ENCODE data around the gene GFY.

Gene GFY

GRCh38 chr19:49474542-49474924 is 49.3 kb downstream of the GFY start:
- Histone ChIP-seq H3K18ac (ENCODE audit: low read length) (peak overlapping the region; percentile 84), H3K27me3 (ENCODE audit: control insufficient read depth in 3 of 3, insufficient read depth in 3 of 3, low read depth in 1 of 3, low read length in 3 of 3) (peaks cover 0 to 6% (median 0%) of the 10 kb centered on the region in 3 experiments), H3K4ac (ENCODE audit: low read length) (no peak overlapping the region), H3K14ac (ENCODE audit: low read length) (no peak overlapping the region), H3K4me1 (ENCODE audit: control insufficient read depth in 2 of 2, insufficient read depth in 1 of 2, low read depth in 1 of 2, low read length in 2 of 2) (peaks cover 2 to 8% of the 10 kb centered on the region in 2 donors), H2BK120ac (ENCODE audit: low read depth, low read length) (peak overlapping the region; percentile 64), H4K8ac (ENCODE audit: low read depth, low read length) (peak overlapping the region; percentile 7), H2BK5ac (ENCODE audit: low read length) (no peak overlapping the region), H3K27ac (replicated peaks; ENCODE audit: low read length) (no peak overlapping the region), H4K91ac (ENCODE audit: low read depth, low read length, poor library complexity) (no peak overlapping the region), H3K36me3 (replicated peaks in 1 of 2; ENCODE audit: control insufficient read depth in 2 of 2, insufficient read depth in 2 of 2, low read length in 2 of 2) (peaks cover 6 to 12% of the 10 kb centered on the region in 2 donors), H2BK12ac (ENCODE audit: low read length) (no peak overlapping the region), H3K4me3 (ENCODE audit: low read length in 2 of 2) (no peak overlapping the region), H2AK5ac (ENCODE audit: low read depth, low read length) (peak overlapping the region; percentile 60), H3K23ac (ENCODE audit: low read depth, low read length, poor library complexity) (no peak overlapping the region), H3K4me2 (ENCODE audit: insufficient read depth, low read length, poor library complexity, severe bottlenecking) (peak overlapping the region; percentile 29), H2AFZ (ENCODE audit: low read length) (peak overlapping the region; percentile 67), H3K79me1 (ENCODE audit: low read depth, low read length) (peaks cover 3% of the 10 kb centered on the region), H3K9me3 (replicated peaks in 1 of 2; ENCODE audit: control insufficient read depth in 2 of 2, insufficient read depth in 1 of 2, low read depth in 1 of 2, low read length in 2 of 2) (no peaks in the 10 kb centered on the region), H2BK15ac (ENCODE audit: low read length) (peak overlapping the region; percentile 27), H3K9ac (ENCODE audit: low read depth, low read length, poor library complexity) (peak overlapping the region; percentile 24)
- no CpG with 5 or more reads among the region's 11 CpGs for WGBS, 2 donors (ENCODE audit: extremely low coverage in 2 of 2, insufficient read length in 2 of 2, insufficient replicate concordance in 1 of 2)
- no peak for DNase-seq (ENCODE audit: low spot score)

GRCh38 chr19:49475191-49475917 is 50.2 kb downstream of the GFY start:
- Histone ChIP-seq H3K4ac (ENCODE audit: low read length) (no peak overlapping the region), H2AFZ (ENCODE audit: low read length) (peak overlapping the region; percentile 67), H2BK15ac (ENCODE audit: low read length) (peak overlapping the region; percentile 89), H3K27me3 (ENCODE audit: control insufficient read depth in 3 of 3, insufficient read depth in 3 of 3, low read depth in 1 of 3, low read length in 3 of 3) (peaks cover 0 to 6% (median 0%) of the 10 kb centered on the region in 3 experiments), H3K14ac (ENCODE audit: low read length) (peak overlapping the region; percentile 21), H2BK120ac (ENCODE audit: low read depth, low read length) (no peak overlapping the region), H2AK5ac (ENCODE audit: low read depth, low read length) (peak overlapping the region; percentile 35), H4K8ac (ENCODE audit: low read depth, low read length) (no peak overlapping the region), H3K36me3 (replicated peaks in 1 of 2; ENCODE audit: control insufficient read depth in 2 of 2, insufficient read depth in 2 of 2, low read length in 2 of 2) (peaks cover under 1 to 7% of the 10 kb centered on the region in 2 donors), H3K4me3 (ENCODE audit: low read length in 2 of 2) (no peak overlapping the region), H3K4me1 (ENCODE audit: control insufficient read depth in 2 of 2, insufficient read depth in 1 of 2, low read depth in 1 of 2, low read length in 2 of 2) (peaks cover 2 to 8% of the 10 kb centered on the region in 2 donors), H3K18ac (ENCODE audit: low read length) (peak overlapping the region; percentile 64), H3K27ac (replicated peaks; ENCODE audit: low read length) (peak overlapping the region; percentile 56), H4K91ac (ENCODE audit: low read depth, low read length, poor library complexity) (no peak overlapping the region), H3K9ac (ENCODE audit: low read depth, low read length, poor library complexity) (no peak overlapping the region), H3K4me2 (ENCODE audit: insufficient read depth, low read length, poor library complexity, severe bottlenecking) (peak overlapping the region; percentile 2), H3K9me3 (replicated peaks in 1 of 2; ENCODE audit: control insufficient read depth in 2 of 2, insufficient read depth in 1 of 2, low read depth in 1 of 2, low read length in 2 of 2) (no peaks in the 10 kb centered on the region), H2BK12ac (ENCODE audit: low read length) (no peak overlapping the region), H3K79me1 (ENCODE audit: low read depth, low read length) (peaks cover under 1% of the 10 kb centered on the region), H2BK5ac (ENCODE audit: low read length) (peak overlapping the region; percentile 87), H3K23ac (ENCODE audit: low read depth, low read length, poor library complexity) (no peak overlapping the region)
- no peak for DNase-seq (ENCODE audit: low spot score)
- no CpG with 5 or more reads among the region's 15 CpGs for WGBS, 2 donors (ENCODE audit: extremely low coverage in 2 of 2, insufficient read length in 2 of 2, insufficient replicate concordance in 1 of 2)

- H4K91ac ChIP-seq (ENCODE audit: low read depth, low read length, poor library complexity) = no peak overlapping the region
- no peak overlapping the region for H2BK120ac ChIP-seq (ENCODE audit: low read depth, low read length)
- H3K36me3 ChIP-seq (replicated peaks in 1 of 2; ENCODE audit: control insufficient read depth in 2 of 2, insufficient read depth in 2 of 2, low read length in 2 of 2) = no peaks in the 10 kb centered on the region
- H3K4me1 ChIP-seq (ENCODE audit: control insufficient read depth in 2 of 2, insufficient read depth in 1 of 2, low read depth in 1 of 2, low read length in 2 of 2) = peaks cover 2 to 8% of the 10 kb centered on the region in 2 donors
- H3K4ac ChIP-seq (ENCODE audit: low read length) = peak overlapping the region; percentile 89
- peak overlapping the region; percentile 56 for H3K27ac ChIP-seq (replicated peaks; ENCODE audit: low read length)
- no peaks in the 10 kb centered on the region for H3K9me3 ChIP-seq (replicated peaks in 1 of 2; ENCODE audit: control insufficient read depth in 2 of 2, insufficient read depth in 1 of 2, low read depth in 1 of 2, low read length in 2 of 2)
- peak overlapping the region; percentile 71 for H3K14ac ChIP-seq (ENCODE audit: low read length)
- peaks cover 0 to 6% (median 0%) of the 10 kb centered on the region in 3 experiments for H3K27me3 ChIP-seq (ENCODE audit: control insufficient read depth in 3 of 3, insufficient read depth in 3 of 3, low read depth in 1 of 3, low read length in 3 of 3)
- peak overlapping the region; percentile 85 for H2AFZ ChIP-seq (ENCODE audit: low read length)
- H2AK5ac ChIP-seq (ENCODE audit: low read depth, low read length) = peak overlapping the region; percentile 68
- peak overlapping the region; percentile 17 for H4K8ac ChIP-seq (ENCODE audit: low read depth, low read length)
- no peaks in the 10 kb centered on the region for H3K79me1 ChIP-seq (ENCODE audit: low read depth, low read length)
- H2BK12ac ChIP-seq (ENCODE audit: low read length) = peak overlapping the region; percentile 97
- peak overlapping the region; percentile 87 for H2BK5ac ChIP-seq (ENCODE audit: low read length)
- peak overlapping the region; percentile 90 for H3K18ac ChIP-seq (ENCODE audit: low read length)
- H3K23ac ChIP-seq (ENCODE audit: low read depth, low read length, poor library complexity) = peak overlapping the region; percentile 10
- no peak overlapping the region for H3K4me3 ChIP-seq (ENCODE audit: low read length in 2 of 2)
- no CpG with 5 or more reads among the region's 27 CpGs for WGBS, 2 donors (ENCODE audit: extremely low coverage in 2 of 2, insufficient read length in 2 of 2, insufficient replicate concordance in 1 of 2)
- peak overlapping the region; percentile 92 for H2BK15ac ChIP-seq (ENCODE audit: low read length)
- H3K9ac ChIP-seq (ENCODE audit: low read depth, low read length, poor library complexity) = no peak overlapping the region
- DNase-seq (ENCODE audit: low spot score) = peak; percentile 58
- H3K4me2 ChIP-seq (ENCODE audit: insufficient read depth, low read length, poor library complexity, severe bottlenecking) = peak overlapping the region; percentile 2
These were observed 51.0 kb downstream of the GFY start for GRCh38 chr19:49475995-49476880.
